GM21526 (cell line): ENCODE results near the gene OR2M4.
A peak's percentile ranks its signal among the peaks of the same experiment; 100 is the strongest.
"Not testable (repeated sequence)": the region's sequence is repeated elsewhere in the genome, so short reads cannot be mapped to it uniquely, and the experiment has no call there.

Experiments
- ATAC-seq: cut with Tn5 transposase; IDR thresholded peaks from one replicate; pipeline ENCODE4 v1.9.1; 2021; ENCODE audit warnings: moderate library complexity; ENCODE audit not compliant: unreplicated experiment, low FRiP score

Gene OR2M4, protein sequence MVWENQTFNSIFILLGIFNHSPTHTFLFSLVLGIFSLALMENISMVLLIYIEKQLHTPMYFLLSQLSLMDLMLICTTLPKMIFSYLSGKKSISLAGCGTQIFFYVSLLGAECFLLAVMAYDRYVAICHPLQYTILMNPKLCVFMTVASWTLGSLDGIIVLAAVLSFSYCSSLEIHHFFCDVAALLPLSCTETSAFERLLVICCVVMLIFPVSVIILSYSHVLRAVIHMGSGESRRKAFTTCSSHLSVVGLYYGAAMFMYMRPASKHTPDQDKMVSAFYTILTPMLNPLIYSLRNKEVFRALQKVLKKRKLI

DNA sequence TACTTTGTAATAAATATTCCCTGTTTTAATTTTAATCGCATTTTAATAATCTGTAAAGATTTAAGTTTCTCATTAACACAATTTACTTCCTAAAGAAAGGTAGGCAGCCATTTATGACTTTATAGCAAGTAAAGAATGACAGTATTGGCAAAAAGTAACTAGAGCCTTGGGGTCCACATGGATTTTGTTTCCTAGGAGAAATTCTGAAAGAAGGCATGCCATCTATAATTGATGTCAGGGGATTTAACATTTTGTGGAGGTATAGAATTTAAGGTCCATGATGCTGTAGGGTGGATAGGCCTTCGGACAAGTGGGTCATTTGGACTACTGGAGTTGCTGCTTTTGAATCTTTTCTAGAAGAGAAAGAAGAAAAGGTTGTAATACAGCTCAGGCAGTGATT is at the start of gene OR2M4:
OR2M4 (plus strand) TSS at position 301 of the 400 bp plus-strand sequence. CDS start 7,512 bp downstream, outside the sequence.
- ATAC-seq = no peak

DNA sequence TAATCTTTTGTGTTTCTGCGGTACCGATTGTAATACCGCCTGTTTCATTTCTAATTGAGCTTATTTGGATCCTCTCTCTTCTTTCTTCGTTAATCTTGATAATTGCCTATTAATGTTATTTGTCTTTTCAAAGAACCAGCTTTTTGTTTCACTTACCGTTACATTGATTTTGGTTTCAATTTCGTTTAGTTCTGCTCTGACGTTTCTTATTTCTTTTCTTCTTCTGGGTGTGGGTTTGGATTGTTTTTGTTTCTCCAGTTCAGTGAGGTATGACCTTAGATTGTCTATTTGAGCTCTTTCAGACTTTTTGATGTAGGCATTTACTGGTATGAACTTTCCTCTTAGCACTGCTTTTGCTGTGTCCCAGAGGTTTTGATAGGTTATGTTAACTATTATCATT is 47.2 kb upstream of the OR2M4 start:
- ATAC-seq = no peak

DNA sequence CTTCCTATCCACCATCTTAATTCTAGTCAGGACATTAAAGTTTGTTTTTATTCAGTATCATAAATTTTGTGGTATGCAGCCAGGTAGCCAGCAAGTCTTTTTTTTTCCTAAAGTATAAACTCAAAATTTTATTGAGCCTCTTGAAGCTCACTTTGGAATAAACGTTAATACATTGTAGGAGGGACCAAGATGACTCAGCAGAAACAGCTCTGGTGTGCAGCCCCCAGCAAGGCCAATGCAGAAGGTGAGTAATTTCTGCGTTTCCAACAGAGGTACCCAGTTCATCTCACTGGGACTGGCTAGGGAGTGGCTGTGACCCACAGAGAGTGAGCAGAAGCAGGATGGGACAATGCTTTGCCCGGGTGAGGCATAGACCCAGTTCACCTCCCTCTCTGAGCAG is 43.9 kb upstream of the OR2M4 start:
- no peak for ATAC-seq

DNA sequence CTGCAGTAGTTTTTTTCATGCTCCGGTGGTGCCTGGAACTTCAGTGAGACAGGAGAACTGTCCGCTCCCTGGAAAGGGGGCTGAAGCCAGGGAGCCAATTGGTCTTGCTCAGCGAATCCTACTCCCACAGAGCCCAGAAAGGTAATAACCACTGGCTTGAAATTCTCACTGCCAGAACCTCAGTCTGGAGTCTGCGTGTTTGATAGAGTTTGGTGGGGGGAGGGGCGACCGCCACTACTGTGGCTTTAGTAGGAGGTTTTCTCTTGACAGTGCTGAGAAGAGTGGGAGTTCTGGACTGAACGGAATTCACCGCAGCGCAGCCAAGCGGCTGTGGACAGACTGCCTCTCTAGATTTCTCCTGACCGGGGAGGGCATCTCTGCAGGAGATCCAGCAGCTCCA is 42.2 kb upstream of the OR2M4 start:
- no peak for ATAC-seq

DNA sequence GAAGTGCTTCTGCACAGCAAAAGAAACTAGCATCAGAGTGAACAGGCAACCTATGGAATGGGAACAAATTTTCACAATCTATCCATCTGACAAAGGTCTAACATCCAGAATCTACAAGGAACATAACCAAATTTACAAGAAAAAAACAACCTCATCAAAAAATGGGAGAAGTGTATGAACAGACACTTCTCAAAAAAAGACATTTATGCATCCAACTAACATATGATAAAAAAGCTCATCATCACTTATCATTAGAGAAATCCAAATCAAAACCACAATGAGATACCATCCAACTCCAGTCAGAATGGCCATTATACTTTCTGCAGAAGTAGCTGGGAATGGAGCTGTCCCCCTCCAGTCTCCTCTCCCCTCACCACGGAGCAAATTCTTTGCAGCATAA is 37.1 kb upstream of the OR2M4 start:
- ATAC-seq = no peak

DNA sequence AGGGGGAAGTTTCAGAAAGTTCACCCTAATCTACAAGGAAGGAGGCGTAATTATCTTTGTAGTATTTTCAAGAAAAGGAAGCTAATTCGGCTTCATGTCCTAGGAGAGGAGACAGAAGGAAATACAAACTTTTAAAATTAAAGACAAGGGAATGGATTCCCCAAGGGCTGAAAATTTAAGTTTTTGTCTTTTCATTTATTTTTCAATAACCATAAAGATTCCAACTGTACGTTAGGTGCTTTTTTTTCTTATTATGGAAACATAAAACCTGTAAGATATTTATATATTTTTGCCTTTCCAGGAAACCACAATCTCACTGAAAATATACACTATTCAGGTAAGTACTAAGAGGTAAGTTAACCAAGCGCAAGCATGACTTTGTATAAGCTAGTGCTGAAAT is 34.3 kb upstream of the OR2M4 start, which contains the start of gene OR2M3:
OR2M3 (plus strand) TSS at position 301 of the 400 bp plus-strand sequence. CDS start 5,803 bp downstream, outside the sequence.
- no peak for ATAC-seq

DNA sequence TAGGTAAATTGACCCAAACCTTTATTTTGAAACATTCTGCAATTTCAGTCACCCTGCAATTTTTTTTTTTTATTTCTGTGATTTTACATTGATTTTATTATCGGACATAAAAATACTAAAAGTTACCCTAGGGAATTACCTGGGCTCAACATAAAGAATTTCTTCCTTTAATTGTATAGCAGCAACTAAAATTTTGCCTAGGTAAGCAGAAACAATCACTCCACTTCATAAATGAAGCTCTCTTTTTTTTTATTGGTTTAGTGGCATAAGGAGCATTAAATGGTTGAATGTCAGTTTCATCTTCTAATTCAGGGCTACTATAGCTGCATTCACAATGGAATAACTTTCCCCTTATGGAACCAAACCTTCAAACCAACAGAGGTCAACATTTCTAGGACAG is 15.3 kb upstream of the OR2M4 start:
- ATAC-seq = no peak

DNA sequence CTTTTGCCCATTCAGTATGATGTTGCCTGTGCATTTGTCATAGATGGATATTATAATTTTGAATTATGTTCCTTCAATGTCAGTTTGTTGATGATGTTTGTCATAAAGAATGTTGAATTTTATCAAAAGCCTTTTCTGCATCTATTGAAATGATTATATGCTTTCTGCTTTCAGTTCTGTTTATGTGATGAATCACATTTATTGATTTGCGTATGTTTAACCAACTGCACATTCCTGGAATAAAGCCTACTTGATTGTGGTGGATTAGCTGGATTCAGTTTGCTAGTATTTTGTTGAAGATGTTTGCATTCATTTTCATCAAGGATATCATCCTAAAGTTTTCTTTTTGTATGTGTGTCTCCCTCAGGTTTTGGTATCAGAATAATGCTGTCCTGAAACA is 5.7 kb upstream of the OR2M4 start:
- no peak for ATAC-seq

DNA sequence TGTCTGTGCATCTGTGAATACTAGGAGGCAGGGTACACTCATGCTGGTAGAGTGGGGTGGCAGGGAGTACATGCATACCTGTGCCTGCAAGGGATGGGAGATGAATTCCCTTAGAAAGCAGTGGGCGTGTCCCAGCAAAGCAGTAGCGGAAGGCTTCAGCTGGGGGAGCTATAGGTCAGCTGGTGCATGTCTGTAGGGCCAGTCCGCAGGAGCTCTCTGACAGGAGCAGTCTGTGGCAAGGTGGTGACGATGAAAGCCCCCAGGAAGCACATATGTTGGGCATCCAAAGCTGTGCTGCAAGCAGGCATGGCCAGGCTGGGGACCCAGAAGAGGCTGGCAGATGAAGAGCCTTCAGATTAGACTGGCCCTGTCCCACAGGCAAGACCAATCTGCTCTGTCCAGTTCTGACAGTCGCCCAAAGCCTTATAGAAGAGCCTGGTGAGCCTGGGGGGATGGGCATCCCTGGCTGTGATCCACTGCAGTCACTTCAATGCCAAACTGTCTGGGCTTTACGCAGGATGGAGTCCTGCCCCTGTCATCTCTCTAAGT is 1.8 kb upstream of the OR2M4 start:
- ATAC-seq = no peak

DNA sequence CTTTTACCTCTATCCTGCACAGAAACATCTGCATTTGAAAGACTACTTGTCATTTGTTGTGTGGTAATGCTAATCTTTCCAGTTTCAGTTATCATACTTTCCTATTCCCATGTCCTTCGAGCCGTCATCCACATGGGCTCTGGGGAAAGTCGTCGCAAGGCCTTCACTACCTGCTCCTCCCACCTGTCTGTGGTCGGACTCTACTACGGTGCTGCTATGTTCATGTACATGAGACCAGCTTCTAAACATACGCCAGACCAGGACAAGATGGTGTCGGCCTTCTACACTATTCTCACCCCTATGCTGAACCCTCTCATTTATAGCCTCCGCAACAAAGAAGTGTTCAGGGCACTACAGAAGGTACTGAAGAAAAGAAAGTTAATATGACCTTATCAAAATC is 8.3 kb downstream of the OR2M4 start:
- ATAC-seq = no peak

DNA sequence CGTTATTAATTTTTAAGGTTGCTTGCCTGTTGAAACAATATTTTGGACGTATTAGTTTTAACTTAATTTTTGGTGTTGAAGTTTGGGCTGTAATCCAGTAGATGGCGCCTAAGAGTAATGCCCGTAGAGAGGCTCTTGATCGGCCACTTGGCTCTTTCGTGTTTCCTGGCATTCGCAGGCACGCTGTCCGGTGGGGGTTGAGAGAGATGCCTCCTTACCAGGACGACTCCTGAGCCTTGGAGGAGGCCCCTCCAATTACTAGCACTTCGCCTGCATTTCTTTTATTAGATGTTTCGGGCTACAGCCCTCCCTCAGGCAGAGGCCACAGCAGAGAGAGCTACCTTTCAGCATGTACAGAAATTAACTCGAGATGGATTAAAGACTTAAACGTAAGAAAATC is 12.0 kb downstream of the OR2M4 start:
- peak; percentile 84 for ATAC-seq

DNA sequence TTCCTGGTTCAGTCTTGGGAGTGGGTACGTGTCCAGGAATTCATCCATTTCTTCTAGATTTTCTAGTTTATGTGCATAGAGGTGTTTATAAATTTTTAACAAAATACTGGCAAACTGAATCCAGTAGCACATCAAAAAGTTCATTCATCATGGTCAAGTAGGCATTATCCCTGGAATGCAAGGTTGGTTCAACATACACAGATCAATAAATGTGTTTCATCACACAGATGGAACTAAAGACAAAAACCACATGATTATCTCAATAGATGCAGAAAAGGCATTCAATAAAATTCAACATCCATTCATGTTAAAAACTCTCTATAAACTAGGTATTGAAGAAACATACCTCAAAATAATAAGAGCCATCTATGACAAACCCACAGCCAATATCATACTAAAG is 28.1 kb downstream of the OR2M4 start:
- not testable (repeated sequence) for ATAC-seq

DNA sequence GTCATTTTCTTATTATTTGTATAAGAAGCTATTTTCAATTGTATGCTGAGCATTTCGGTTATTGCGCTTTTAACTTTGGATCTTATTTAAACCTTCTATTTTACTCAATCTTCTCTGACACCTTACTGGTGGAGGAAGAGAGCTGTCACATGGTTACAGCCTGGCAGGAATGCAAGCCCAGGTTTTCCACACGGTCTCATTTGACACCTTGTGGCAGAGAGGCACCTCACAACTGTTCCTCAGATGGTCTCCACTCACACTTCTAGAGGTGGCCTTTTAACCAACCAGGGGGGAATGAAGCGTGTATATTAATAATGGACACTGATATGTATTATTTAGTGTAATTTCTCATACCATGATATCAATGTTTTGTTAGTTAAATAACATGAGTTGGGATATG is 37.0 kb downstream of the OR2M4 start:
- no peak for ATAC-seq

DNA sequence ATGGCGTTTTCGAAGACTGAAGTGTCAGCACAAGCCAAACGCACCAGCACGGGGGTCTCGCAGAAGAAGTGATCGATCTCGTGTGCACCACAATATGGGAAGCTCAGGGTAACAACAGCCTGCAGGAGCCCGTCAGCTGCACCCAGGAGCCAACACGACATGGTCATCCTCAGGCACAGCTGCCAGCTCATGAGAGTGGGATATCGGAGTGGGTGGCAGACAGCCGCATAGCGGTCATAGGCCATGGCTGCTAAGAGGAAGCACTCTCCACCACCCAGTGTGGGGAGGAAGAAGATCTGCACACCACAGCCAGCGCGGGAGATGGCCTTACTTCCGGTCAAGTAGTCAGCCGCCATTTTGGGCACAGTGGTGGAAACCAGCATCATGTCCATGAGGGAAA is 42.0 kb downstream of the OR2M4 start:
- ATAC-seq = not testable (repeated sequence)

DNA sequence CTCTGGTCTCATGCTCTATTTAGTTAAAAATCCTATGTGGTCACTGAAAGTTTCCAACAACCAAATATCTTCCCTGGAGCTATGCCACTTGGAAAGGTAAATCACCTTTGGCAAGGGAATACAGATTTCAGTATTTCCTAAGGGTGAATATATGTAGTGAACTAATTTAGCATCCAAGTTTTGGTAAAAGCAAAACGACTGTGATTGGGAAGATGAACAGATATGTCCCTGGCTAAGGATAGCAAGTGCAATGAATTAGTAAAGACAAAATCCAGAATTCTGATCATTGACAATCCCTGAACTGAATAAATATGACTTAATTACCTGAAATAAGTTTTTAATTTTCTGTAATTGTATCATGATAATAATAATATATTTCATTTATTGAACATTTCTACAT is 46.7 kb downstream of the OR2M4 start, which contains the start of gene OR2T33:
OR2T33 (minus strand) TSS at position 101 of the 400 bp plus-strand sequence. CDS start 4,162 bp downstream, outside the sequence.
- ATAC-seq = no peak

DNA sequence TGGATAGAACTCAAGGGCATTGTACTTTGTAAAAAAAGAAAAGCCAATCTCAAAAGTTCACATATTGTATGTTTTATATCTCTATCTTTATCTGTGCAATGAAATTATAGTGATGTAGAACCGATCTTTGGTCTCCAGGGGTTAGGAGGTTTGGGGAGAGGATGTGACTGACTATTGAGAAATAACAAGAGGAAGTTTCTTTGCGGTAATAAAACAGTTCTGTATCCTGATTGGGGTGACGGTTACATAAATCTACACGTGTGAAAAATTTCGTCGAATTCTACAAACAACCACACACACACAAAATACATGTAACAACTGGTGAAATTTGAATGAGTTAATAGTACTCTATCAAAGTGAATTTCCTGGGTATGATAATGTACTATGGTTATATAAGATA is 57.2 kb downstream of the OR2M4 start:
- no peak for ATAC-seq
